ENCODE results near the gene ADPGK. TPM values are rescaled to one million over a fixed set of nuclear protein-coding genes. Genes with fewer than 3 reads are reported as not detected.
A peak's percentile ranks its signal among the peaks of the same experiment; 100 is the strongest.

The ADPGK gene
- total RNA-seq, 2 donors from 2014 or later, result 52.0 to 68.6 TPM

GRCh38 chr15:72785841-72786240 is 2.3 kb upstream of the ADPGK start:
- no peak overlapping the region for H3K9ac ChIP-seq (ENCODE audit: extremely low read depth, low read length, poor library complexity, severe bottlenecking)
- peaks cover 9% of the 10 kb centered on the region for H3K36me3 Mint-ChIP-seq (ENCODE audit: low read depth)
- DNase-seq, result no peak
- peak overlapping the region; percentile 4 for H3K27ac ChIP-seq (ENCODE audit: low read depth, low read length)
- no peak overlapping the region for H3K27ac Mint-ChIP-seq
- H3K27me3 Mint-ChIP-seq (ENCODE audit: insufficient read depth), result peaks cover 3% of the 10 kb centered on the region
- H3K9me3 Mint-ChIP-seq, result no peaks in the 10 kb centered on the region
- no peak overlapping the region for H3K4me3 Mint-ChIP-seq
- H3K9me3 ChIP-seq (ENCODE audit: control insufficient read depth, low read length), result no peaks in the 10 kb centered on the region
- H3K4me3 ChIP-seq (ENCODE audit: low read length), result no peak overlapping the region
- TF ChIP-seq CTCF (conservative IDR thresholded peaks at IDR 0.05), result no peak
- H3K27me3 ChIP-seq (ENCODE audit: control insufficient read depth, insufficient read depth, low read length, poor library complexity, severe bottlenecking), result no peaks in the 10 kb centered on the region
- WGBS, 2 experiments (ENCODE audit: insufficient coverage in 1 of 2, insufficient read length in 1 of 2), result 86 to 89% methylated on average over 1 to 2 of the region's 2 CpGs
- H3K36me3 ChIP-seq (ENCODE audit: control insufficient read depth, insufficient read depth, low read length), result peaks cover 12% of the 10 kb centered on the region
- H3K4me1 Mint-ChIP-seq, result peaks cover 14% of the 10 kb centered on the region
- peaks cover 8% of the 10 kb centered on the region for H3K4me1 ChIP-seq (ENCODE audit: control insufficient read depth, insufficient read depth, low read length)

GRCh38 chr15:72785432-72785831 is 1.9 kb upstream of the ADPGK start:
- no peak overlapping the region for H3K4me3 ChIP-seq (ENCODE audit: low read length)
- H3K4me1 ChIP-seq (ENCODE audit: control insufficient read depth, insufficient read depth, low read length), result peaks cover 12% of the 10 kb centered on the region
- peaks cover 16% of the 10 kb centered on the region for H3K36me3 ChIP-seq (ENCODE audit: control insufficient read depth, insufficient read depth, low read length)
- Mint-ChIP-seq H3K36me3 (ENCODE audit: low read depth) (peaks cover 11% of the 10 kb centered on the region), H3K27ac (peak overlapping the region; percentile 62), H3K4me3 (no peak overlapping the region), H3K9me3 (no peaks in the 10 kb centered on the region), H3K27me3 (ENCODE audit: insufficient read depth) (peaks cover 3% of the 10 kb centered on the region), H3K4me1 (peaks cover 14% of the 10 kb centered on the region)
- WGBS, 2 experiments (ENCODE audit: insufficient coverage in 1 of 2, insufficient read length in 1 of 2), result 80 to 85% methylated on average over 3 to 4 of the region's 4 CpGs
- peak overlapping the region; percentile 2 for H3K27ac ChIP-seq (ENCODE audit: low read depth, low read length)
- TF ChIP-seq CTCF (conservative IDR thresholded peaks at IDR 0.05), result no peak
- DNase-seq, result peak; percentile 66
- H3K9ac ChIP-seq (ENCODE audit: extremely low read depth, low read length, poor library complexity, severe bottlenecking), result no peak overlapping the region
- H3K9me3 ChIP-seq (ENCODE audit: control insufficient read depth, low read length), result no peaks in the 10 kb centered on the region
- no peaks in the 10 kb centered on the region for H3K27me3 ChIP-seq (ENCODE audit: control insufficient read depth, insufficient read depth, low read length, poor library complexity, severe bottlenecking)

GRCh38 chr15:72784456-72784876 is 908 bp upstream of the ADPGK start:
- Histone ChIP-seq H3K9ac (ENCODE audit: extremely low read depth, low read length, poor library complexity, severe bottlenecking) (no peak overlapping the region), H3K27me3 (ENCODE audit: control insufficient read depth, insufficient read depth, low read length, poor library complexity, severe bottlenecking) (no peaks in the 10 kb centered on the region), H3K27ac (ENCODE audit: low read depth, low read length) (peak overlapping the region; percentile 80), H3K36me3 (ENCODE audit: control insufficient read depth, insufficient read depth, low read length) (peaks cover 26% of the 10 kb centered on the region), H3K4me1 (ENCODE audit: control insufficient read depth, insufficient read depth, low read length) (peaks cover 12% of the 10 kb centered on the region), H3K4me3 (ENCODE audit: low read length) (peak overlapping the region; percentile 99), H3K9me3 (ENCODE audit: control insufficient read depth, low read length) (no peaks in the 10 kb centered on the region)
- no peak for TF ChIP-seq CTCF (conservative IDR thresholded peaks at IDR 0.05)
- H3K4me1 Mint-ChIP-seq, result peaks cover 21% of the 10 kb centered on the region
- H3K27me3 Mint-ChIP-seq (ENCODE audit: insufficient read depth), result no peaks in the 10 kb centered on the region
- WGBS, 2 experiments (ENCODE audit: insufficient coverage in 1 of 2, insufficient read length in 1 of 2), result 61 to 77% methylated on average over 6 to 7 of the region's 7 CpGs
- peak overlapping the region; percentile 73 for H3K4me3 Mint-ChIP-seq
- H3K9me3 Mint-ChIP-seq, result no peaks in the 10 kb centered on the region
- H3K27ac Mint-ChIP-seq, result peak overlapping the region; percentile 93
- peaks cover 20% of the 10 kb centered on the region for H3K36me3 Mint-ChIP-seq (ENCODE audit: low read depth)
- no peak for DNase-seq

All from endodermal cell (in vitro differentiated cells).